Lung (tissue), 12 donors: ENCODE data around the gene LRTM2. TPM values are rescaled to one million over a fixed set of nuclear protein-coding genes. Genes with fewer than 3 reads are reported as not detected.

Experiments used
- ATAC-seq: fragments of 200-7000 bp; cut with Tn5 transposase; one replicate; pipeline ENCODE4 v1.9.1; 2020; ENCODE audit warnings: moderate number of reproducible peaks; ENCODE audit not compliant: insufficient read depth, low FRiP score
- DNase-seq, 3 donors: peaks; one replicate each; pipeline ENCODE4 v3.0.0-alpha.2; 2013 to 2017
- H3K27ac ChIP-seq, 2 donors: one replicate each; pipeline ENCODE4 v1.5.1; 2013; ENCODE audit warnings: mild to moderate bottlenecking in 2 of 2, moderate library complexity in 2 of 2, control low read depth in 1 of 2, inconsistent platforms in 1 of 2, low read depth in 1 of 2, low read length in 1 of 2
- H3K27me3 ChIP-seq, 3 donors: one replicate each; pipeline ENCODE4 v1.5.1; 2013; ENCODE audit warnings: low read length in 2 of 3; ENCODE audit not compliant: control insufficient read depth in 3 of 3, insufficient read depth in 3 of 3
- H3K36me3 ChIP-seq, 4 donors: one replicate each; pipeline ENCODE4 v1.5.1; 2013; ENCODE audit warnings: low read length in 4 of 4, mild to moderate bottlenecking in 1 of 4, moderate library complexity in 1 of 4; ENCODE audit not compliant: control insufficient read depth in 4 of 4, insufficient read depth in 4 of 4
- H3K4me1 ChIP-seq, 5 donors: one replicate each; pipeline ENCODE4 v1.5.1; 2013; ENCODE audit warnings: low read length in 5 of 5, mild to moderate bottlenecking in 2 of 5, moderate library complexity in 1 of 5; ENCODE audit not compliant: control insufficient read depth in 5 of 5, insufficient read depth in 5 of 5
- H3K4me3 ChIP-seq: one replicate; pipeline ENCODE4 v1.5.1; 2013; ENCODE audit warnings: mild to moderate bottlenecking, control low read depth, moderate library complexity
- H3K9ac ChIP-seq, 2 donors: one replicate each; pipeline ENCODE4 v1.5.1; 2013; ENCODE audit warnings: low read length in 2 of 2, control low read depth in 1 of 2; ENCODE audit not compliant: insufficient read depth in 1 of 2
- H3K9me3 ChIP-seq, 4 donors: one replicate each; pipeline ENCODE4 v1.5.1; 2013; ENCODE audit warnings: low read length in 3 of 4, mild to moderate bottlenecking in 1 of 4, moderate library complexity in 1 of 4; ENCODE audit not compliant: control insufficient read depth in 4 of 4, insufficient read depth in 3 of 4
- WGBS, 2 donors: extraction: QIAGEN DNeasy Blood & Tissue Kit; methylation state at CpG; one replicate each; pipeline ENCODE4 v1.1.7; 2013; 5-methylcytosine and 5-hydroxymethylcytosine counted together
- polyA plus RNA-seq, 2 donors: library from polyadenylated mRNA; stranded (reverse); fragments of 200-250 nt; gene quantifications; one replicate each; pipeline ENCODE4 v1.2.1, GENCODE V29; 2013
- total RNA-seq, 2 donors: library from RNA; depleted of rRNA in 1 of 2; stranded (reverse); fragments of >200 nt in 1 of 2; gene quantifications; one replicate each; pipeline ENCODE4 v1.2.1, GENCODE V29; 2014 to 2021
- TF ChIP-seq, protein P1 (sequence below): IDR thresholded peaks from 2 replicates; pipeline ENCODE4 v1.5.1; 2012; ENCODE audit warnings: mild to moderate bottlenecking; ENCODE audit errors: control extremely low read depth, extremely low read depth
- donor health status: control.
- donor health status: control.
- donor health status: Bipolar disorder and iron deficiency.
- donor health status: healthy.
- donor health status: DM: yes; HTN: yes; CAD: no.

Gene LRTM2
- total and polyA plus RNA-seq, 4 donors, result 0.01 to 0.06 TPM; not detected in 2

GRCh38 chr12:1827826-1828805, 7.8 kb downstream of the LRTM2 start:
- TF ChIP-seq, protein P1, sequence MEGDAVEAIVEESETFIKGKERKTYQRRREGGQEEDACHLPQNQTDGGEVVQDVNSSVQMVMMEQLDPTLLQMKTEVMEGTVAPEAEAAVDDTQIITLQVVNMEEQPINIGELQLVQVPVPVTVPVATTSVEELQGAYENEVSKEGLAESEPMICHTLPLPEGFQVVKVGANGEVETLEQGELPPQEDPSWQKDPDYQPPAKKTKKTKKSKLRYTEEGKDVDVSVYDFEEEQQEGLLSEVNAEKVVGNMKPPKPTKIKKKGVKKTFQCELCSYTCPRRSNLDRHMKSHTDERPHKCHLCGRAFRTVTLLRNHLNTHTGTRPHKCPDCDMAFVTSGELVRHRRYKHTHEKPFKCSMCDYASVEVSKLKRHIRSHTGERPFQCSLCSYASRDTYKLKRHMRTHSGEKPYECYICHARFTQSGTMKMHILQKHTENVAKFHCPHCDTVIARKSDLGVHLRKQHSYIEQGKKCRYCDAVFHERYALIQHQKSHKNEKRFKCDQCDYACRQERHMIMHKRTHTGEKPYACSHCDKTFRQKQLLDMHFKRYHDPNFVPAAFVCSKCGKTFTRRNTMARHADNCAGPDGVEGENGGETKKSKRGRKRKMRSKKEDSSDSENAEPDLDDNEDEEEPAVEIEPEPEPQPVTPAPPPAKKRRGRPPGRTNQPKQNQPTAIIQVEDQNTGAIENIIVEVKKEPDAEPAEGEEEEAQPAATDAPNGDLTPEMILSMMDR, result no peak
- no peak overlapping the region for H3K4me3 ChIP-seq
- H3K4me1 ChIP-seq, result peaks cover 0 to 11% (median 2%) of the 10 kb centered on the region in 5 donors
- H3K9me3 ChIP-seq, result no peaks in the 10 kb centered on the region
- peaks cover 3 to 21% (median 9%) of the 10 kb centered on the region in 3 donors for H3K27me3 ChIP-seq
- H3K36me3 ChIP-seq, result no peaks in the 10 kb centered on the region
- no peak overlapping the region for H3K9ac ChIP-seq
- H3K27ac ChIP-seq, result no peak overlapping the region
- DNase-seq (no peak), ATAC-seq (no peak)
- WGBS, 2 donors, result 83 to 91% methylated on average over 38 of the region's 38 CpGs

DNA sequence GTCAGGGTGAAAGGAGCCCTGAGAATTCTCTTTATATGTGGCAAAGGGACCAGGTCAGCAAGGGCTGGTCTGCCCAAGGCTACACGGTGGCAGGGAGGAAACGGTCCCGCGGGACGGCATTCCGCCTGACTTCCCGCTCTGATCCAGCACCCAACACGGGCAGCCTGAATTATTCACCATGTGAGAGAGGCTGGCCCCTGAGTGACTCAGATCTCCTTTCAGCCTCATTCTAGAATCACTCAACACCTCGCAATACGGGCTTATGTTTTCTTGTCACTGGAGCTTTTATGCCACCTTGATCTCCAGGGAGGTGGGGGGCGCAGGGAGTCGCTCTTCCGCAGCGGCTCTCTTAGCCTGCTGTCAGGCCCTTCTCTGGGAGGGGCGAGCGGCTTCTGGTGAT, 8.5 kb downstream of the LRTM2 start:
- no peak overlapping the region for H3K4me3 ChIP-seq
- no peaks in the 10 kb centered on the region for H3K36me3 ChIP-seq
- peaks cover 3 to 17% (median 8%) of the 10 kb centered on the region in 3 donors for H3K27me3 ChIP-seq
- ATAC-seq (no peak), DNase-seq (no peak)
- TF ChIP-seq, protein P1, result no peak
- peaks cover 0 to 11% (median 2%) of the 10 kb centered on the region in 5 donors for H3K4me1 ChIP-seq
- no peak overlapping the region for H3K27ac ChIP-seq
- no peak overlapping the region for H3K9ac ChIP-seq
- H3K9me3 ChIP-seq, result peaks cover 0 to 4% (median 0%) of the 10 kb centered on the region in 4 donors
- WGBS, 2 donors, result 78 to 80% methylated on average over 16 of the region's 16 CpGs

DNA sequence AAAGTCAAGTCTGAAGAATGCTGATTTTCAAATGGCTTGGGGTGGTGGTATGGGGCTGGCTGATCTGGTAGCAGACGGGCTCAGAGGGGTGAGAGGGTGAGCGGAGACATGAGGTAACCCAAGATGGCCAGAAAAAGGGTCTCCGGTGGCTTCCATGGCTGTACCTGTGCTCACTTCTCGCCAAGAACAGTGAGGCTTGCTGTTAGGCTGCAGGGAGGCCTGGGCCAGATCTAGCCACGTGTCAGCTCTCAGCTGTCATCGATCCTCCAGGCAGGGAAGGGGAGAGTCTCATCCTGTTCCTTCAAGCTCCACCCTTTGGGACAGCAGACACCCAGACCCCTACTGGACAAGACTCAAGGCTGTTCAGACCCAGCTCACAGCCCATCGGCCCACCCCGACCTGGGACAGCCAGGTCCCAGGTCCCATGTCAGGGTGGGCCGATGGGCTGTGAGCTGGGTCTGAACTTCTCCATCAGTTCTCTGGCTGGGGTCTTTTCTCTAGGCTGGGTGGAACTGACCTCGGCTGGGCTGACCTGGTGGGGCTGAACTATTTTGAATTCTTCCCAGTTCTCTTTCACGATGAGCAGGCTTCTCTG, 9.0 kb downstream of the LRTM2 start:
- H3K27me3 ChIP-seq, result peaks cover 3 to 17% (median 8%) of the 10 kb centered on the region in 3 donors
- no peak for DNase-seq
- 77 to 82% methylated on average over 11 of the region's 11 CpGs for WGBS, 2 donors

More for the DNA sequence above, 9.0 kb downstream of the LRTM2 start:
- Histone ChIP-seq H3K36me3 (no peaks in the 10 kb centered on the region), H3K9me3 (peaks cover 0 to 4% (median 0%) of the 10 kb centered on the region in 4 donors), H3K4me3 (no peak overlapping the region), H3K27ac (no peak overlapping the region), H3K4me1 (peaks cover 0 to 11% (median 2%) of the 10 kb centered on the region in 5 donors), H3K9ac (no peak overlapping the region)
- TF ChIP-seq, protein P1, result no peak
- no peak for ATAC-seq
